Measurements from ENCODE around the gene CCDC116.
"Not testable (repeated sequence)": the region's sequence is repeated elsewhere in the genome, so short reads cannot be mapped to it uniquely, and the experiment has no call there.

CCDC116 gene, protein sequence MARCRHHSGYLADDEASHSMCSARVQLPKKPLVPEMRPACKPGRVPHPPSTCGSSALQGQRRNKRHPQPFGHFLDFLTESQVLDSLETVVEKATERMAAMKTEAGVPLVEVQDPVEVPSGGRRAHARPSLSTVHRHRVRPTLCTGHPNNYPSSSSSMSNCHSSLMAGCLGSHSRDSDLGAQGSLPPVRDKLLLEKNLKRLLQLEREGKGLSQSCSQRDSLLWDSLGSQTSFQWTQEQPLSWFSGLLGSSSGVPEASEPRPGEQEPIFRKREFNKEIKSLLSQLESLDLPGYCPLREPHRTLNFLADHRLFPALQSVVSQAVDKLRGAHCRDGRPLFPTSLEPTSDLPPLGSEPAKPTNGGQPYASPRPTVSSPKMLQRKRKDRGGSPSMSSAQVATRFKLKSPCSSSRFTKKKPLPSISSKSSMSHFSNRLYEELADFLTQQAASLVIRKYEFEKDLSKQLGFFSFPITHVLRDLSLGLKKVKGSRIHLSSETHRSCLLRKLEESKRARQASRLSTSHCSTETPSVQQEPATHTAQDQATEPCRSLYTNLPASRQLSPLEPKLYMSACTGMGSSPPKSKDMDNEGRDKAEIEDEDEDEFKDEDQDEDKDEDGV

DNA sequence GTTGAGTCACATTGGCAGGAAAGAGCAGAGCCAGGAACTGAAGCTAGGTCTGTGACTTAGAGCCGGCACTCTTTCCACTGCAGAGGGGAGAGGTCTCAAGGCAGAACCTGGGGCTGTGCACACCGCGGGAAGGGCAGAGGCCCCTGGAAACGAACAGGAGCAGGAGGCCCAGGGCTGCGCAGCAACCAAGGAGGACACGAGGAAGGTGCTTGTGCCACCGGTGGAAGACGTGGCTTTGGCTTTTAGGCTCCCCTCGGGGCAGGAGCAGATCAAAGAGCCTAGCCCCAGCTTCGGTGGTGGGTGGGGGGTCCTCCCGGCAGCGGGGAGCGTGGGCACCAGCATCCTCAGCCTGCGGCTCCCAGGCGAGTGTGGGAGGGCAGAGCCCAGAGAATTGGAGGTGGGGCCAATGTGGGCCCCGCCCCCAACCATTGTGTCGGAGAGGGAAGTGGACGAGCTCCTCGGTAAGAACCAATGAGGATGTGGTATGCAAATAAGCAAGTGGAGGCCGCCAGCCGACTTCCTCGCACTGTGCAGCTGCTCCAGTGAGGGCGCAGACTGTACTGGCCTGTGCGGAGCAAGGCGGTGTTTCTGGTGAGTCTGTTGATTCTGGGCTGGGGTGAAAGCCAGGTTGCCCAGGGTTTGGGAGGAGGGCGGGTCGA lies at the start of gene CCDC116:
CCDC116 (plus strand) TSS at position 524 of the 659 bp plus-strand sequence. CDS start 422 bp downstream, outside the sequence.
- peak; percentile 64 to 79 for DNase-seq

DNA sequence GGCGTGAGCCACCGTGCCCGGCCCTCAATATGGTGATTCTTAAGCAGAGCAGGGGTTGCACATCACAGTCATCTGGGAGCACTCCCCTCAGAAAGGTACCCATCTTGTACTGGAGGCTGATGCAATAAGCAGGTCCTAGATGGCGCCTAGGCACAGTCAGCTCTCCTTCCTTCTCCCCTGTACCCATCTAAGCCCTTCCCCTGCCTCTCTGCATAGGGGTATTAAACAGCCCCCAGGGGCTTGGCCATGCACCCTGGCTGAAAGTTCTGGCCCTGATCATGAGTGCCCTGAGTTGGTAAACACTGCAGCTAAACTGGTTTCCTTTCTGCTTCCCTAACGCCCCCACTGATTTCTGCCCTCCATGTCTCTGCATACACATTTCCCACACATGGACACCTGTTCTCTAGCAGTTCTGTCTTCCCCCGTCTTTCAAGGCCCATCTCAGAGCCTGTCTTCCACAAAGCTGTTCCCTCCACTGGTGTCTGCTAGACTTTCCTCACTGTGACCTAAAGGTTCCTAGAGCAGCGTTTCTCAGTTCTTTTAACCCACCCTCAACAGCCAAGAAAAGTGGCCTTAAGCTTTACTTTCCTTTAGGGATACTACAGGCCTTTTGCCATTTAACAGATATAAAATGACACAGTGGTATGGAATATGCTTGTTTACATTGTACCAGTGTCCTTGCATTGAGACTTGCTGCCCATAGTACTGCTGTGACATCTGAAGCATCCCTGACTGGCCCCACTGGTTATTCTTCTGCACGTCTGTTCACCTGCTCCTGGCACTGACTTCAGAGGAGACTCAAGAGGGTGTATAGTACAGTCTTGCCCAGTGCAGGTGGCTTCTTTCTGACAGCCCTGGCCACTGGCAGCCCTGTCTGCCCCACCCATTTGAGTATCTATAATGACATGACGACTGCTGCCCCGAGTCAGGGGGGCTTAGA lies 49.5 kb upstream of the CCDC116 start:
- no peak for DNase-seq

GRCh38 chr22:21585389-21585788 lies 47.2 kb upstream of the CCDC116 start:
- DNase-seq = no peak

GRCh38 chr22:21587803-21588611 lies 44.6 kb upstream of the CCDC116 start:
- DNase-seq = peak; percentile 54 to 75

- DNase-seq = no peak
These were observed 43.2 kb upstream of the CCDC116 start for GRCh38 chr22:21589396-21589795.

- DNase-seq = no peak
These were observed 41.5 kb upstream of the CCDC116 start for GRCh38 chr22:21590809-21591641.

DNA sequence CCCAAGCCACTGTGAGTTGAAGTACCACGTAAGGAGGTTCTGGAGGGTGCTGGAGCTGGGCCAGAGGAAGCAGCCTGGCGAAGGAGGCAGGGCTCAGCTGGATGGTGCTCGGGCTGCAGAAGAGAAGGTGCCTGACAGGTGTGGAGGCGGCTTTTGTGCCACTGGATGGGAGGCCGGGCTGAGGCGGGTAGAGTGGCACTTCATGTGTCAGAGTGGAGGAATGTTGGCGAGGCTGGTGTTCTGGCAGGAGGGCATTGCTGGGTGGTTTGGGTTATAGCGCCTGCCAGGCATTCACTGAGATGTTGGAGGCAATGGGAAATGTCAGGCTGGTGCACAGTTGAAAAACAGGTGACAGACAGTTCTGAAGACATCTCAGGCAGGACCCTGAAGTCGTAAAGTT lies 40.9 kb upstream of the CCDC116 start:
- DNase-seq = no peak

DNA sequence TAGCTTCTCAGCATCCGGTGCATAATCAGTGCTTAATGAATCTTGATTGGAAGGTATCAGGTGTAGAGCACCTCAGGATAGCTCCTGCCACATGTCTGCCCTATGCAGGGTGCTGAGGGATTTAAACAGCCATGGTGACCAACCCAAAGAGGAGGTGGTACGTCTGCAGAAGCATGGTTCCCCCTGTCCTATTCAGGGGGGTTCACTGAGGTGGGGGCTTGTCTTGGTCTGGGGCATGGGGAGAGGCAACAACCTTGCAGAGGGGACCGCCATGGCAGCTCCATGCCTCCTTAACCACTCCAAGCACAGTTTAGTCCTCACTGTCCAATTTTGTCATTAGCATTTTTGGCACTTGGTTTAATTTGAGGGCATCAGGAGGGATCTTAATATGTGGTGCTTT lies 40.1 kb upstream of the CCDC116 start:
- no peak for DNase-seq

DNA sequence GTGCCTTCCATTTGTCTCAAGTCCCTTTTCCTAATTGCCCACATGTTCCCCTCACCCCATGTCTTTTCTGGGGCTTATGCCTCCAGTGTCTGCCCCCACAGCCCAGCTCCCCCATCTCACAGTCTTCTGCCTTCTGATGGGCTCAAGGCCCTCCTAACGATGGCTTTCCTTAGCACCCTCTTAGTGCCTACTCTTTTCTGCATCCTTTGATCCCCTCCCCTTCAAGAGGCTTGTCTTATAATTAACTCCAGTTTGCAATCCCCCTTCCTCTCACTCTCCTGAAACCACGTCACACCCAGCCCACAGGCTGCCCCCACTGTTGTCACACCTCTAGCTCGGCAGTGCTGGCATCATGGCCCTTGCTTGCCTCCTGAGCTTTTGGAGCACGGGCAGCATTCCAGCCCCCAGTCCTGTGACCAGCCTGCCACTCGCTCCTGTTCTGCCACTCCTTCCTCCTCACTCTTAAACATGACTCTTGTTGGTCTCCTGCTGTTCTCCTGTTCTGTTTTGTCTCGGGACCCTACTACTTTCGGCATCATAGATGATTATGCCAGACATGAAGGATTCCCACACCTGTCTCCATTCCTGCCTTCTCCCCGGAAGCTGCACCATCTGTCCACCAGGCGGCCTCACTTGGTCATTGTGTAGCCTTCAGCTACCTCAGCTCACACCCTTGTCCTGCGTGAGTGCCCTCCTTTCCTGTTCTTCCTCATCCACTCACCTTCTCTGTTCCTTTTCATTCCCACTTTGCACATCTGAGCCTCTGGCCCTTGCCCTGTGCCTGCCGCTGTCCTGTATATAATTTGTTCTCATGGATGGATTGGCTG lies 38.9 kb upstream of the CCDC116 start:
- DNase-seq = no peak

- DNase-seq = no peak
These were observed 37.6 kb upstream of the CCDC116 start for GRCh38 chr22:21594865-21595452.

- DNase-seq = not testable (repeated sequence)
These were observed 36.0 kb upstream of the CCDC116 start for GRCh38 chr22:21596356-21597135.

- DNase-seq = no peak
These were observed 34.3 kb upstream of the CCDC116 start for GRCh38 chr22:21598302-21598701.

DNA sequence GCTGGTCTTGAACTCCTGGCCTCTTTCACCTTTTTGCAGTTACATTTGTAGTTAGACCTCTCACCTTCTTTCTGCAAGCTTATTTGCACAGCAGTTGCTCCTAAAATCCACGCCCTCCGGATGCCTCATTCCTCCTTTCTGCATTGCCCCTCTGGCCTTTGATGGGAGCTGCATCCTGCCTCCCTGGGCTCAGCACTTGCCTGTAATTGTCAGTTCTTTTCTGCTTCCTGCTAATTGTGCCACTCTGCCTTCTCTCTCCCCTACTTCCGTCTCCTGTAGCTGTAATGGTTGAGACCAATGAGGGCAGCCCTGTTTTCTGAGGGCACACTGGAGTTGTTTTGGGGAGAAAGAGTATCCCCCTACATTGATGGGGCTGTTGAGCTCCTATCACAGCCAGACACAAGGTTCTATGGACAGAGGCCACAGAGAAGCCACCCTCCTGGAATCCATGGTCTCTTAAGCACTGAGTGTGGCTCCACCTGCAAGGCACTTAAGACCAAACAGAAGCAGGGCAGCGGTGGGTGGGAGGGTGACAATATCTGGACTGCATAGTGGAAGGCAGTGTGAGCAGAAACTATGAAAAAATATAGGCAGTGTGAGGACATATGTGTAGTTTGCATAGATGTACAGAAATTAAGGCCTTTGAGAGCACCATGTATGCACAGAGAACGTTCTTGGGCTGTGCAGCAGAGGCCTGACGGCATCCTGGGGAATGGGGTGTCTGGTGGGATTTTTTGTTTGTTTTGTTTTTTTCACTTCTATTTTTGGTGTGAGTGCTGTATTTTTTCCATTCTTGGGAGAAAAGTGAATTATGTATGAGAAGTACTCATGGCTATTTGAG lies 33.3 kb upstream of the CCDC116 start:
- no peak for DNase-seq

GRCh38 chr22:21602579-21602978 lies 30.0 kb upstream of the CCDC116 start:
- no peak for DNase-seq

GRCh38 chr22:21603973-21604372 lies 28.6 kb upstream of the CCDC116 start:
- no peak for DNase-seq

GRCh38 chr22:21605887-21606564 lies 26.5 kb upstream of the CCDC116 start:
- no peak for DNase-seq

DNA sequence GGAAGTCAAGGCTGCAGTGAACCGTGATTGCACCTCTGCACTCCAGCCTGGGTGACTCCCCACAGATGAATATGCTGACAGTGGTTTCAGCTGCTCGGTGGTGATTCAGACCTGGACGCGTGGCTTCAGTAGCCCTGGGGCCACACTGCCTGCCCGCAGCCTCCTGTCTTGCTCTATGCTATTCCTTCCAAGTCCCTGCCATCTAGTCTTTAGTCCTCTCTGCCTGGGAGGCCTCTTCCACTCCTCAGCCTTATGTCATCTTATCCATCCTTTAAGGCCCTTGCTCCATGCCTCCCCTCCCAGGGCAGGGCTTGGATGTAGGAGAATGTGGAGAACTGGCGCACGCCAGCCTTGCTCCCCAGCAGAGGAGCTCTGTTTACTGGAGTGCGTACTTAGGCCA lies 25.8 kb upstream of the CCDC116 start:
- DNase-seq = no peak
